Fibroblast of lung (primary cell): ENCODE measurements around the gene SENP8. TPM values are rescaled to one million over a fixed set of nuclear protein-coding genes. Genes with fewer than 3 reads are reported as not detected.
A peak's percentile ranks its signal among the peaks of the same experiment; 100 is the strongest.

ENCODE experiments used
- DNase-seq, 2 donors: peaks; one replicate each; pipeline versions ENCODE4 v3.0.0 to v3.0.0-alpha.2; 2010; ENCODE audit warnings: low read depth in 2 of 2
- H2AFZ ChIP-seq: 2 replicates; pipeline ENCODE4 v1.5.1; 2012; ENCODE audit warnings: low read length, control low read depth, inconsistent platforms
- H3K27ac ChIP-seq: 2 replicates; pipeline ENCODE4 v1.5.1; 2011; ENCODE audit warnings: low read length, control low read depth; ENCODE audit not compliant: insufficient read depth
- H3K27me3 ChIP-seq: 2 replicates; pipeline ENCODE4 v1.5.1; 2011; ENCODE audit warnings: mild to moderate bottlenecking, low read length; ENCODE audit not compliant: control insufficient read depth, insufficient read depth
- H3K36me3 ChIP-seq: 2 replicates; pipeline ENCODE4 v1.5.1; 2011; ENCODE audit warnings: low read length; ENCODE audit not compliant: control insufficient read depth, insufficient read depth
- H3K4me1 ChIP-seq: 2 replicates; pipeline ENCODE4 v1.5.1; 2011; ENCODE audit warnings: low read length; ENCODE audit not compliant: control insufficient read depth, insufficient read depth; ENCODE audit errors: extremely low read depth
- H3K4me2 ChIP-seq: 2 replicates; pipeline ENCODE4 v1.5.1; 2011; ENCODE audit warnings: low read length, control low read depth; ENCODE audit not compliant: insufficient read depth; ENCODE audit errors: extremely low read depth
- H3K4me3 ChIP-seq, 4 experiments: fragments of 200-600 bp in 1 of 4; sonication (generic) in 1 of 4; replicated peaks in 1 of 4; 2 replicates each; pipeline ENCODE4 v1.5.1; 2011 to 2016; ENCODE audit warnings: low read length in 4 of 4, low read depth in 3 of 4, mild to moderate bottlenecking in 3 of 4, control low read depth in 2 of 4, inconsistent platforms in 1 of 4, mixed read lengths in 1 of 4; ENCODE audit not compliant: insufficient read depth in 1 of 4; ENCODE audit errors: control extremely low read depth in 1 of 4
- H3K79me2 ChIP-seq: 2 replicates; pipeline ENCODE4 v1.5.1; 2012; ENCODE audit warnings: mild to moderate bottlenecking, low read length, inconsistent platforms; ENCODE audit not compliant: control insufficient read depth, insufficient read depth
- H3K9ac ChIP-seq: 2 replicates; pipeline ENCODE4 v1.5.1; 2011; ENCODE audit warnings: mild to moderate bottlenecking, low read length, control low read depth; ENCODE audit not compliant: insufficient read depth
- H3K9me3 ChIP-seq: 2 replicates; pipeline ENCODE4 v1.5.1; 2012; ENCODE audit warnings: low read depth, low read length; ENCODE audit not compliant: control insufficient read depth, insufficient read depth
- H4K20me1 ChIP-seq: 2 replicates; pipeline ENCODE4 v1.5.1; 2011; ENCODE audit warnings: low read length; ENCODE audit not compliant: control insufficient read depth, insufficient read depth; ENCODE audit errors: extremely low read depth
- CTCF ChIP-seq, 2 donors: IDR thresholded peaks in 1 of 2; conservative IDR thresholded peaks in 1 of 2; 1 replicate in 1 of 2; 2 replicates in 1 of 2; pipeline ENCODE4 v1.5.1; 2011 to 2012; ENCODE audit warnings: low read length in 2 of 2, control low read depth in 1 of 2, inconsistent platforms in 1 of 2, low read depth in 1 of 2, mild to moderate bottlenecking in 1 of 2
- EZH2 ChIP-seq: IDR thresholded peaks from 2 replicates; pipeline ENCODE4 v1.5.1; 2012; ENCODE audit warnings: low read length, control low read depth, mild to moderate bottlenecking; ENCODE audit errors: missing control alignments
- polyA plus RNA-seq, 2 donors: library from polyadenylated mRNA; depleted of rRNA in 1 of 2; stranded (reverse) in 1 of 2; unstranded in 1 of 2; fragments of >200 nt; gene quantifications; 2 replicates each; pipeline ENCODE4 v1.2.1, GENCODE V29; 2011 to 2012; ENCODE audit warnings: missing spikeins in 1 of 2
- total RNA-seq: library from RNA; depleted of rRNA; stranded (reverse); fragments of >200 nt; gene quantifications from 2 replicates; pipeline ENCODE4 v1.2.1, GENCODE V29; 2014

SENP8 gene
- total and polyA plus RNA-seq, 2 donors (not counting 1 experiment from before 2014, with no cell fraction given), result 3.0 to 3.5 TPM

DNA sequence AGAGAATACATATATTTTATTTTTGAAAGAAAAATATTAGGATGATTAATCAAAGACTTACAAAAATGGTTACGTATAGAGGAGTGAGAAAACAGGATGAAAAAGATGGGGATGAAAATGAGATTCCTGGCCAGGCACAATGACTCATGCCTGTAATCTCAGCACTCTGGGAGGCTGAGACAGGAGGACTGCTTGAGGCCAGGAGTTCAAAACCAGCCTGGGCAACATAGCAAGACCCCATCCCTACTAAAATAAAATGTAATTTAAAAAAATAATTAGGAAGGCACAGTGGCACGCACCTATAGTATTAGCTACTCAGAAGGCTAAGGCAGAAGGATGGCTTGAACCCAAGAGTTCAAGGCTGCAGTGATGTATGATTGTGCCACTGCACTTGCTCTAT lies 12.1 kb upstream of the SENP8 start:
- Histone ChIP-seq H3K36me3 (no peaks in the 10 kb centered on the region), H3K79me2 (peaks cover 8% of the 10 kb centered on the region), H3K4me2 (no peak overlapping the region), H3K9ac (no peak overlapping the region), H2AFZ (no peak overlapping the region), H3K27ac (no peak overlapping the region), H3K9me3 (no peaks in the 10 kb centered on the region), H3K27me3 (no peaks in the 10 kb centered on the region), H3K4me1 (no peaks in the 10 kb centered on the region), H3K4me3 (no peak overlapping the region), H4K20me1 (no peaks in the 10 kb centered on the region)
- DNase-seq, result no peak
- TF ChIP-seq EZH2 (no peak), CTCF (conservative IDR thresholded peaks at IDR 0.05 in 1 of 2, IDR thresholded peaks at IDR 0.05 in 1 of 2; ENCODE audit: low read depth in 1 of 2, low read length in 2 of 2) (no peak)

- no peak overlapping the region for H3K4me2 ChIP-seq
- no peaks in the 10 kb centered on the region for H3K4me1 ChIP-seq
- H2AFZ ChIP-seq, result no peak overlapping the region
- H3K9ac ChIP-seq, result no peak overlapping the region
- no peaks in the 10 kb centered on the region for H3K9me3 ChIP-seq
- H3K27me3 ChIP-seq, result no peaks in the 10 kb centered on the region
- no peak overlapping the region for H3K27ac ChIP-seq
- H3K4me3 ChIP-seq, result no peak overlapping the region
- peaks cover 36% of the 10 kb centered on the region for H3K79me2 ChIP-seq
- no peaks in the 10 kb centered on the region for H3K36me3 ChIP-seq
- TF ChIP-seq EZH2, result no peak
- TF ChIP-seq CTCF (conservative IDR thresholded peaks at IDR 0.05 in 1 of 2, IDR thresholded peaks at IDR 0.05 in 1 of 2; ENCODE audit: low read depth in 1 of 2, low read length in 2 of 2), result no peak
- DNase-seq, result peak in 1 of 2 donors; percentile 12
- H4K20me1 ChIP-seq, result no peaks in the 10 kb centered on the region
Measured at GRCh38 chr15:72110355-72110754, 7.8 kb upstream of the SENP8 start.

DNA sequence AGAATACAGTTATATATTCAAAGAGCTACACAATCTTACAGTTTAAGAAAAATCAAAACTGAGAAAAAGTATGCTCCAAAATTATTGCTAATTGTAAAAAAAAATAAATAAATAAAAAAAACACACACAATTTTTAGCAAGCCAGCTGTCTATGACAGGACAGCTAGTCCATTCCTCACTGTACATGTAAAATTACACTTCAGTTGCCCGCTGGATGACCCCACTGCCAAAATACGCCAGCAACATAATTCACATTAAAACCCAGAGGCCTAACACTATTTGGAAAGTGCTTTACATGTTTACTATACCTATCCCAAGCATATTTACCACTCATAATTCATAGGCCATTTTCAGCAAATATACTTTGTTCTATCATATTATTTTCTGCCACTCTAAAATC lies 6.1 kb upstream of the SENP8 start:
- Histone ChIP-seq H3K79me2 (peaks cover 51% of the 10 kb centered on the region), H3K4me3 (no peak overlapping the region), H4K20me1 (no peaks in the 10 kb centered on the region), H3K4me1 (peaks cover 2% of the 10 kb centered on the region), H3K9me3 (no peaks in the 10 kb centered on the region), H2AFZ (no peak overlapping the region), H3K27me3 (no peaks in the 10 kb centered on the region), H3K4me2 (no peak overlapping the region), H3K9ac (no peak overlapping the region), H3K27ac (no peak overlapping the region), H3K36me3 (no peaks in the 10 kb centered on the region)
- DNase-seq, result peak in 1 of 2 donors; percentile 62
- TF ChIP-seq EZH2 (no peak), CTCF (conservative IDR thresholded peaks at IDR 0.05 in 1 of 2, IDR thresholded peaks at IDR 0.05 in 1 of 2; ENCODE audit: low read depth in 1 of 2, low read length in 2 of 2) (no peak)
